Stimulated activated CD8-positive, alpha-beta memory T cell treated with anti-CD3 and anti-CD28 coated beads, Interleukin-4, amount 100 ng/mL, for 24 hours (primary cell): Measurements from ENCODE around the gene RAPGEF5.

Experiments
- DNase-seq: peaks from one replicate; pipeline ENCODE4 v3.0.0-alpha.2; 2020; ENCODE audit warnings: low read depth

Gene RAPGEF5

GRCh38 chr7:22189230-22189629, 167.7 kb downstream of the RAPGEF5 start:
- no peak for DNase-seq

GRCh38 chr7:22187691-22188348, 169.1 kb downstream of the RAPGEF5 start:
- no peak for DNase-seq

- no peak for DNase-seq
Observed at GRCh38 chr7:22185559-22185958, 171.4 kb downstream of the RAPGEF5 start.

- DNase-seq: no peak
Observed at GRCh38 chr7:22184549-22185199, 172.3 kb downstream of the RAPGEF5 start.

GRCh38 chr7:22183522-22184280, 173.3 kb downstream of the RAPGEF5 start:
- no peak for DNase-seq

- DNase-seq: no peak
Observed at GRCh38 chr7:22182149-22182548, 174.8 kb downstream of the RAPGEF5 start.

- no peak for DNase-seq
Observed at GRCh38 chr7:22181663-22182062, 175.3 kb downstream of the RAPGEF5 start.

GRCh38 chr7:22179442-22179879, 177.5 kb downstream of the RAPGEF5 start:
- no peak for DNase-seq

- no peak for DNase-seq
Observed at GRCh38 chr7:22178735-22179134, 178.2 kb downstream of the RAPGEF5 start.

- no peak for DNase-seq
Observed at GRCh38 chr7:22176791-22177412, 180.1 kb downstream of the RAPGEF5 start.

- no peak for DNase-seq
Observed at GRCh38 chr7:22174574-22174953, 182.4 kb downstream of the RAPGEF5 start.

- DNase-seq: peak; percentile 7
Observed at GRCh38 chr7:22173685-22174573, 183.0 kb downstream of the RAPGEF5 start.

- DNase-seq: no peak
Observed at GRCh38 chr7:22168129-22168634, 188.8 kb downstream of the RAPGEF5 start.

GRCh38 chr7:22167482-22167881, 189.5 kb downstream of the RAPGEF5 start:
- DNase-seq: no peak

- no peak for DNase-seq
Observed at GRCh38 chr7:22166928-22167327, 190.0 kb downstream of the RAPGEF5 start.

- DNase-seq: no peak
Observed at GRCh38 chr7:22159341-22159740, 197.6 kb downstream of the RAPGEF5 start.

- DNase-seq: no peak
Observed at GRCh38 chr7:22157552-22157951, 199.4 kb downstream of the RAPGEF5 start.

- DNase-seq: no peak
Observed at GRCh38 chr7:22156205-22156604, 200.7 kb downstream of the RAPGEF5 start.

- DNase-seq: no peak
Observed at GRCh38 chr7:22154143-22154529, 202.8 kb downstream of the RAPGEF5 start.

- no peak for DNase-seq
Observed at GRCh38 chr7:22153432-22154142, 203.4 kb downstream of the RAPGEF5 start.

GRCh38 chr7:22152690-22153089, 204.3 kb downstream of the RAPGEF5 start:
- no peak for DNase-seq
